Prostate gland (tissue), 2 donors: ENCODE measurements around the gene TMEM150B. TPM values are rescaled to one million over a fixed set of nuclear protein-coding genes. Genes with fewer than 3 reads are reported as not detected.
"Not testable (repeated sequence)": the region's sequence is repeated elsewhere in the genome, so short reads cannot be mapped to it uniquely, and the experiment has no call there.

ENCODE experiments used
- DNase-seq: peaks from one replicate; pipeline ENCODE4 v3.0.0-alpha.2; 2019; ENCODE audit warnings: low spot score
- H3K27ac ChIP-seq, 2 donors: fragments of 200-600 bp; sonication (generic); 2 replicates each; pipeline ENCODE4 v1.5.1; 2017 to 2019
- H3K27me3 ChIP-seq: fragments of 200-600 bp; sonication (generic); replicated peaks from 2 replicates; pipeline ENCODE4 v1.5.1; 2019; ENCODE audit not compliant: insufficient read depth
- H3K36me3 ChIP-seq, 2 donors: fragments of 200-600 bp; sonication (generic); 1 replicate in 1 of 2; 2 replicates in 1 of 2; pipeline versions ENCODE4 v1.5.1 to v1.8.1; 2017 to 2019
- H3K4me1 ChIP-seq: fragments of 200-600 bp; sonication (generic); replicated peaks from 2 replicates; pipeline ENCODE4 v1.5.1; 2019
- H3K4me3 ChIP-seq, 2 donors: fragments of 200-600 bp; sonication (generic); 2 replicates each; pipeline ENCODE4 v1.5.1; 2017 to 2019
- H3K9me3 ChIP-seq: fragments of 200-600 bp; sonication (generic); 2 replicates; pipeline ENCODE4 v1.5.1; 2017
- POLR2A ChIP-seq: fragments of 450-650 bp; IDR thresholded peaks from one replicate; pipeline ENCODE4 v1.6.1; 2016; ENCODE audit warnings: antibody characterized with exemption, mild to moderate bottlenecking
- POLR2AphosphoS5 ChIP-seq: sonication (generic); formaldehyde crosslinking; IDR thresholded peaks from one replicate; pipeline ENCODE4 v1.6.1; 2017; ENCODE audit warnings: antibody characterized with exemption
- WGBS: methylation state at CpG from one replicate; pipeline ENCODE4 v1.1.5; 2018; 5-methylcytosine and 5-hydroxymethylcytosine counted together
- intact Hi-C: fragments of 100-400 bp; cut with DNase I; formaldehyde crosslinking; loops from one replicate; pipeline ENCODE4 v1.14.2; 2022
- total RNA-seq, 2 donors: library from RNA; depleted of rRNA; stranded (reverse); fragments of >200 nt; gene quantifications; one replicate each; pipeline ENCODE4 v1.1.0, GENCODE V29; 2016
- TF ChIP-seq, protein P1 (sequence below), 4 experiments: fragments of 200-600 bp in 2 of 4; fragments of 450-650 bp in 2 of 4; sonication (generic) in 2 of 4; IDR thresholded peaks; 1 replicate in 3 of 4; 2 replicates in 1 of 4; pipeline ENCODE4 v1.5.1; 2016 to 2019; ENCODE audit warnings: antibody characterized with exemption in 4 of 4, mild to moderate bottlenecking in 2 of 4, moderate library complexity in 2 of 4

Gene TMEM150B
- total RNA-seq, 2 donors from 2014 or later, result not detected

DNA sequence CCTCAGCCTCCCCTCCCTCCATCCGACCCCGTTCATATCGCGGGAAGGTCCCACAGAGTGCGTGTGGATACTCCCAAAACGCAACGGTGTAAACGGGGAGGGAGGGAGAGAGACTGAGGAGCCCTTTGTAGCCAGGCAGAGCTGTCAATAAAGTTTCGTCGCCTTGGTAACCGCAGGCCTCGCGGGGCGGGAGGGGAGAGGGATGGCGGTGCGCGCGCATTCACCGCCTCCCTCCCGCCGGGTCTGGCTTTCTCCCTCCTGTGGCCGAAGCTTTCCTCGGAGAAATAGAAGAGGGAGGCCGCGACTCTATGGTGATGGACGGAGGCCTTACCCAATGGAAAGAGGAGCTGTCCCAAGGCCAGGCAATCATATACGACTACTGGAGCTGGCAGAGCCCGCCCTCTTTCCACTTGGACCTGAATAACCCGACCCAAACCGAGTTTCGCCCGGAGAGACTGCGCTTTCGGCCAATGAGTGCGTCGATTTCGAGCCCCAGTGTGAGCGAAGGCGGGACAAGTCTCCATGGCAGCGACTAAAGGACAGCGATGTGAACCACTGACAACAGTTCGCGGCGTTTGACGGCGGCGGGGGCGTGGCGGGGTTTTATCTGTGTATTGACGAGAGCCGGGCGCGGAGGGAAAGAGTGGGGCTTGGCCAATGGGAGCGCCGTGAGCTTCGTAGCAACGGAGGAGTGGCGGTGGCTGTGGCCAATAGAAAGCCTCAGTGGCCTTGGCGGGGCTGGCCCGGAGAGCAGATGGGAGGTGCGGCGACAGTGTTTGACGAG lies 14.2 kb upstream of the TMEM150B start, which contains the start of gene KMT5C:
Gene KMT5C (plus strand): TSS at position 772 of the 784 bp plus-strand sequence. CDS start 2,061 bp downstream, outside the sequence.
- peak; percentile 100 for DNase-seq
- Histone ChIP-seq H3K9me3 (no peaks in the 10 kb centered on the region), H3K4me1 (peaks cover 3% of the 10 kb centered on the region), H3K36me3 (no peaks in the 10 kb centered on the region), H3K27ac (peak within 1 kb of the TSS; percentile 90 to 92), H3K4me3 (peak within 1 kb of the TSS; percentile 51 to 88), H3K27me3 (no peaks in the 10 kb centered on the region)
- under 1% methylated on average over 63 of the region's 63 CpGs for WGBS
- TF ChIP-seq, protein P1, sequence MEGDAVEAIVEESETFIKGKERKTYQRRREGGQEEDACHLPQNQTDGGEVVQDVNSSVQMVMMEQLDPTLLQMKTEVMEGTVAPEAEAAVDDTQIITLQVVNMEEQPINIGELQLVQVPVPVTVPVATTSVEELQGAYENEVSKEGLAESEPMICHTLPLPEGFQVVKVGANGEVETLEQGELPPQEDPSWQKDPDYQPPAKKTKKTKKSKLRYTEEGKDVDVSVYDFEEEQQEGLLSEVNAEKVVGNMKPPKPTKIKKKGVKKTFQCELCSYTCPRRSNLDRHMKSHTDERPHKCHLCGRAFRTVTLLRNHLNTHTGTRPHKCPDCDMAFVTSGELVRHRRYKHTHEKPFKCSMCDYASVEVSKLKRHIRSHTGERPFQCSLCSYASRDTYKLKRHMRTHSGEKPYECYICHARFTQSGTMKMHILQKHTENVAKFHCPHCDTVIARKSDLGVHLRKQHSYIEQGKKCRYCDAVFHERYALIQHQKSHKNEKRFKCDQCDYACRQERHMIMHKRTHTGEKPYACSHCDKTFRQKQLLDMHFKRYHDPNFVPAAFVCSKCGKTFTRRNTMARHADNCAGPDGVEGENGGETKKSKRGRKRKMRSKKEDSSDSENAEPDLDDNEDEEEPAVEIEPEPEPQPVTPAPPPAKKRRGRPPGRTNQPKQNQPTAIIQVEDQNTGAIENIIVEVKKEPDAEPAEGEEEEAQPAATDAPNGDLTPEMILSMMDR (IDR thresholded peaks at IDR 0.05), result peak in 3 of 4 experiments; percentile 14 to 90 (median 71)
- peak; percentile 91 for TF ChIP-seq POLR2A
- TF ChIP-seq POLR2AphosphoS5, result peak; percentile 93
- intact Hi-C loops, result no loop called here

DNA sequence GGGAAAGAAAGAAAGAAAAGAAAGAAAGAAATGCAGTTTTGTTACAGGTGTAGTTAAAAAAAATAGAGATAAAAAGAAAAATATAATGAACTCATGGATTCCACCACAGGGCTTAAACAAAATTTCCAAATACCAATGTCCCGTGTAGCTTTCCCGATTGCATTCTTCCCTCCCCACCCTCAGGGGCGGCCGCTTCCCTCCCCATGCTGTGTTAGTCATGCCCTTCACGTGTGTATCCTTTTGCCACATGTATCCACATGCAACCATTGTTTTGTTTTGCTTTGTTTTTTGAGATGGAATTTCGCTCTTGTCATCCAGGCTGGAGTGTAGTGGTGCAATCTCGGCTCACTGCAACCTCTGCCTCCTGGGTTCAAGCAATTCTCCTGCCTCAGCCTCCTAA lies 11.0 kb upstream of the TMEM150B start:
- no peaks in the 10 kb centered on the region for H3K9me3 ChIP-seq
- TF ChIP-seq POLR2A, result no peak
- no peak for TF ChIP-seq POLR2AphosphoS5
- TF ChIP-seq, protein P1 (IDR thresholded peaks at IDR 0.05), result no peak
- intact Hi-C loops, result no loop called here
- H3K27ac ChIP-seq, result no peak overlapping the region
- no peak for DNase-seq
- H3K36me3 ChIP-seq, result no peaks in the 10 kb centered on the region
- no peak overlapping the region for H3K4me3 ChIP-seq
- H3K27me3 ChIP-seq, result no peaks in the 10 kb centered on the region
- H3K4me1 ChIP-seq, result peaks cover 3% of the 10 kb centered on the region
- 44% methylated on average over 7 of the region's 7 CpGs for WGBS

DNA sequence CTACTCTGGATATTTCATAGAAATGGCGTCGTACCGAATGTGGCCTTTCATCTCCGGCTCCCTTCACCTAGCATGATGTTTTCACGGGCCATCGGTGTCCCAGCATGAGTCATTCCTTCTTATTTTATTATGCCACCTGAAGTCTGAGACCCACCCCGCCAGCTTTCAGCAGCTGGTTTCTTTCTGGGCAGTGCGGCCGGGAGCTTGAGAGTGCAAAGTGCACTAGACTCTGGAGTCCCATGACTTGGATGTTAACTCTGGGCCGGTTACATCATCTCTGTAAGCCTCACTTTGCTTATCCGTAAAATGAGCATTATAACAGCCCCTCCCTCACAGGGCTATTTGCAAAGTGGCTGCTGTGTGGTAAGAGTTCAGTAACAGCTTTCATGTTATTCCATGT lies 8.7 kb upstream of the TMEM150B start:
- Histone ChIP-seq H3K9me3 (no peaks in the 10 kb centered on the region), H3K4me3 (no peak overlapping the region), H3K27ac (no peak overlapping the region), H3K4me1 (no peaks in the 10 kb centered on the region), H3K36me3 (no peaks in the 10 kb centered on the region), H3K27me3 (no peaks in the 10 kb centered on the region)
- 49% methylated on average over 11 of the region's 11 CpGs for WGBS
- TF ChIP-seq POLR2AphosphoS5, result no peak
- TF ChIP-seq, protein P1 (IDR thresholded peaks at IDR 0.05), result no peak
- no peak for TF ChIP-seq POLR2A
- intact Hi-C loops, result no loop called here
- no peak for DNase-seq

DNA sequence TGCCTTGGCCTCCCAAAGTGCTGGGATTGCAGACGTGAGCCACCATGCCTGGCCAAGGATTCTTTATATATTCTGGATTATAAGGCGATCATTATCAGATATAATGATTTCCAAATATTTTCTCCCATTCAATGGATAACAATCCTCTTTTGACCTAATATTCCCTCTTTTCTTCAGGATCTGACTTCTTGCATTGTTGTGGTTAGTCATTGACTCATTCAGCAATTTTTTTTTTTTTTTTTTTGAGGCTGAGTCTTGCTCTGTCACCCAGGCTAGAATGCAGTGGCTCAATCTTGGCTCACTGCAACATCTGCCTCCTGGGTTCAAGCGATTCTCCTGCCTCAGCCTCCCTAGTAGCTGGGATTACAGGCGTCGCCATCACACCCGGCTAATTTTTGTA lies 4.7 kb upstream of the TMEM150B start:
- H3K4me3 ChIP-seq, H3K27ac ChIP-seq, H3K36me3 ChIP-seq, H3K27me3 ChIP-seq, H3K4me1 ChIP-seq, DNase-seq, intact Hi-C loops, H3K9me3 ChIP-seq: not testable (repeated sequence)
- 87% methylated on average over 6 of the region's 6 CpGs for WGBS

DNA sequence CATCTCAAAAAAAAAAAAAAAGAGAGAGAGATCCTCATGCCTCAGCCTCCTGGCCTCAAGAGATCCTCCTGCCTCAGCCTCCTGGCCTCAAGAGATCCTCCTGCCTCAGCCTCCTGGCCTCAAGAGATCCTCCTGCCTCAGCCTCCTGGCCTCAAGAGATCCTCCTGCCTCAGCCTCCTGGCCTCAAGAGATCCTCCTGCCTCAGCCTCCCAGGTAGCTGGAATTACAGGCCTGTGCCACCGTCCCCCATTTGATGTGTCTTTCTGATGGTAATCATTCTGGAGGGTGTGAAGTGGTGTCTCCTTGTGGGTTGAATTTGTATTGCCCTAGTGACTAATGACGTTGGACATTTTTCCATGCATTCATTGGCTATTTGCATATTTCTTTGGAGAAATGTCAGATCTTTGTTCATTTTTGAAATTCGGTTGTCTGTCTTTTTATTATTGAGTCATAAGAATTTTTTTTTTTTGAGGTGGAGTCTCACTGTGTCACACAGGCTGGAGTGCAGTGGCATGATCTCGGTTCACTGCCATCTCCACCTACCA lies 3.7 kb upstream of the TMEM150B start:
- H3K27me3 ChIP-seq, H3K9me3 ChIP-seq, intact Hi-C loops, H3K4me1 ChIP-seq, H3K4me3 ChIP-seq, H3K36me3 ChIP-seq, DNase-seq, H3K27ac ChIP-seq: not testable (repeated sequence)
- 70% methylated on average over 4 of the region's 4 CpGs for WGBS

DNA sequence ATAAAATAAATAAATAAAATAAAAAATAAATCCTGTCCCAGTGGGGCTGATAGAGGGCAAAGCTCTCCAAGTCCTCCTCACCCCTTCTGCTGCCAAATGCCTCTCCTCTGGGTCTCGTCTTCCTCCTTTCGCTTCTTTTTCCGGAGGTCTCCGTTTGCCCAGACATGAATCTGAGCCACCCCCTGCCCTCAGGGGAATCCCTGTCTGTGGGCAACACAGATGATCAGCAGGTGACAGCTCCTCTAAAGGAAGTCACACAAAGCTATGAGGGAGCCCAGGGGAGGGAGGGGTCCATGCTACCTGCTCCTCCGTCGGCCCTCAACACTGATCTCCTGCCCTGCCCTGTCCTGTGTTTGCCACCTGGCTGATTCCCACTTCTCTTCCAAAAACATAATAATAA lies 479 bp downstream of the TMEM150B start:
- Histone ChIP-seq H3K36me3 (no peaks in the 10 kb centered on the region), H3K4me3 (no peak overlapping the region), H3K9me3 (no peaks in the 10 kb centered on the region), H3K27ac (no peak overlapping the region), H3K4me1 (no peaks in the 10 kb centered on the region), H3K27me3 (no peaks in the 10 kb centered on the region)
- intact Hi-C loops, result no loop called here
- no peak for DNase-seq
- no peak for TF ChIP-seq POLR2AphosphoS5
- TF ChIP-seq POLR2A, result no peak
- WGBS, result 74% methylated on average over 6 of the region's 6 CpGs
